SIG-M5 (cell line): ENCODE measurements around the gene CNNM2.
"Not testable (repeated sequence)": the region's sequence is repeated elsewhere in the genome, so short reads cannot be mapped to it uniquely, and the experiment has no call there.

ENCODE experiments used
- DNase-seq: peaks from one replicate; lab custom pipeline; 2025; lab: John Stamatoyannopoulos, UW

The CNNM2 gene

GRCh38 chr10:102926842-102927241 lies 8.7 kb downstream of the CNNM2 start:
- DNase-seq: no peak

DNA sequence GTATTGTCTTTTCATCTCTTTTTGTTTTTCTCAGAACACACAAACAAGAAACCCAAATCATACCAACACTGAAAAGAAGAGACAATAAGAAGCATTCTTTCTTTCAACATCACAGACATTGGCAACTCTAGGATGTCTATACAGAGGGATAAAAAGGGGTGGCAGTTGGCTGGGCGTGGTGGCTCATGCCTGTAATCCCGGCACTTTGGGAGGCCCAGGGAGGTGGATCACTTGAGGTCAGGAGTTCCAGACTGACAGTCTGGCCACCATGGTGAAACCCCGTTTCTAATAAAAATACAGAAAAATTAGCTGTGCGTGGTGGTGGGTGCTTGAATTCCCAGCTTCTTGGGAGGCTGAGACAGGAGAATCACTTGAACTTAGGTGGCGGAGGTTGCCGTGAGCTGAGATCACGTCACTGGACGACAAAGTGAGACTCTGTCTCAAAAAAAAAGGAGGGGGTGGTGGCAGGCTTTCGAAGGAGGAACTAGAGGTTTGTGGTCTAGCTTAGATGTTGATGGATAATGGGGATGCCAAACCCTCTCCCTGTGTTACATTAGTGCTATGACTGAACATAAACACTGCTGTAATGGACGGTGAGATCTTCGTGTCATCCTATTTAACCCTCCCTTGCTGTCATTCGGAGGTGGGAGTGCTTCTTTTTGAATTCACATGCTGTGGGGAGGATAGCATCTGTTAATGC lies 9.4 kb downstream of the CNNM2 start:
- DNase-seq: peak; percentile 6

DNA sequence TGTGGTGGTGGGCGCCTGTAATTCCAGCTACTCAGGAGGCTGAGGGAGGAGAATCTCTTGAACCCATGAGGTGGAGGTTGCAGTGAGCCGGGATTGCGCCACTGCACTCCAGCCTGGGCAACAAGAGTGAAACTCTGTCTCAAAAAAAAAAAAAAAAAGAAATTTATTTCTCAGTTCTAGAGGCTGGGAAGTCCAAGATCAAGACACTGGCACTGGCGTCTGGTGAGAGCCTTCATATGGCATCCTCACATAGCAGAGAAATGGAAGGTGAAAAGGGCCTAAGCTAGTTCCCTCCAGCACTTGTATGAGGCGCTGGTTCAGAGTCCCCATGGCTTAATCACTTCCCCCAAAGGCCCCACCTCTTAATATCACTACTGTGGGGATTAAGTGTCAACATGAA lies 10.3 kb downstream of the CNNM2 start:
- DNase-seq: not testable (repeated sequence)

GRCh38 chr10:102930720-102931119 lies 12.6 kb downstream of the CNNM2 start:
- no peak for DNase-seq

DNA sequence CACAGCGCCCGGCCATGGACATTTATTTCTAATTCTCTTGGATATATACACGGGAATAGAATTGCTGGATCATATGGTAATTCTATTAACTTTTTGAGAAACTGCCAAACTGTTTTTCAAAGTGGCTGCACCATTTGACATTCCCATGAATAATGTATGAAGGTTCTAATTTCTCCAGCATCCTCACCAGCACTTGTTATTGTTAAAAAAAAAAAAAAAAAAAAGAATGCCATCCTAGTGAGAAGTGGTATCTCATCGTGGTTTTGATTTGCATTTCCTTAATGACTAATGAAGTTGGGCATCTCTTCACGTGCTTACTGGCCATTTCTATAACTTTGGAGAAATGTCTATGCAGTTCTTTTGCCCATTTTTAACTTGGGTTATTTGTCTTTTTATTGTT lies 13.5 kb downstream of the CNNM2 start:
- no peak for DNase-seq

DNA sequence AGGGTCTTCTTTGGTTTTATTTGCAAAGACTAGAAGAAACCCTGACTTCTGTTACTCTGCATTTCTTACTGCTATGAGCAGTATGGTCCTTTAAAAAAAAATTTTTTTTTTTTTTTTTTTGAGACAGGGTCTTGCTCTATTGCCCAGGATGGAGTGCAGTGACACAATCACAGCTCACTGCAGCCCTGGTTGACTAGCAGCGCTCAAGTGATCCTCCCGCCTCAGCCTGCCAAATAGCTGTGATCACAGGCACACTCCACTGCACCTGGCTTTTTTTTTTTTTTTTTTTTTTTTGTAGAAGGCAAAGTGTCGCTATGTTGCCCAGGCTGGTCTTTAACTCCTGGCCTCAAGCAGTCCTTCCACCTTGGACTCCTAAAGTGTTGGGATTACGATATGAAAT lies 17.4 kb downstream of the CNNM2 start:
- no peak for DNase-seq

GRCh38 chr10:102935939-102936605 lies 18.0 kb downstream of the CNNM2 start:
- no peak for DNase-seq

DNA sequence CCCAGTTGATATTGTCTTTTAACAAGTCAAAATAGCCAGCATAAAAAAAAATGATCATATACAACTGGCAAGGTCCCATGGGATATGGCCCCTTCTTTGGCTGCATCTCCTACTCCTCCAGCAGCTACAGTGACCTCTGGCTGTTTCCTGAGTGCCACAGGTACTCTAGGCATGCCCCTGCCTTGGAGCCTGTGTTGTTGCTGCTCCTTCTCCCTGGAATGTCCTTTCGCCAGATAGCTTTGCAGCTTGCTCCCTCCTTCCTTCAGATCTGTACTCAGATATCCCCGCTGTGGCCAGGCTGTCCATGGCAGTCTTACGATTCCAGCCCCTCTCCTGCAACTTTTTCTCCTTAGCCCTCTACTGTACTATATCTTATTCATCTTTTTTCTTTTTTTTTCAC lies 23.3 kb downstream of the CNNM2 start:
- DNase-seq: no peak

DNA sequence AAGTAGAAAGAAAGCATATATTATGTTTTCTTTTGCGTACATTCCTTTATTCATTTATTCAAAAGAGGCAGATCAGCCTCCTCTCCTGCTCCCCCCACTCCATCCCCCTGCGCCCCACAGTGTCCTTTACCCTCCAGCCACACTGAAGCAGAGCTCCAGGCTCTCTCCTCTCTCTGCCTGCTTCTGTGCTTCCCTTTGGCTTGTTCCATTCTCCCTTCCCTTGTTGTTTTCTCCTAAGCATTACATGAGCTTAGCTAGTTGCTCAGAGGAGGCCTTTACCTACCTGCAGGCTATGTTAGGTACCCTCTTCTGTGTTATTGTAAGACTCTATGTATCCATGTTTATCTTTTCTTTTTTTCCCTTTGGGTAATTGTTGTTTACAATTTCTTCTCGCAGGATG lies 27.4 kb downstream of the CNNM2 start:
- DNase-seq: no peak

DNA sequence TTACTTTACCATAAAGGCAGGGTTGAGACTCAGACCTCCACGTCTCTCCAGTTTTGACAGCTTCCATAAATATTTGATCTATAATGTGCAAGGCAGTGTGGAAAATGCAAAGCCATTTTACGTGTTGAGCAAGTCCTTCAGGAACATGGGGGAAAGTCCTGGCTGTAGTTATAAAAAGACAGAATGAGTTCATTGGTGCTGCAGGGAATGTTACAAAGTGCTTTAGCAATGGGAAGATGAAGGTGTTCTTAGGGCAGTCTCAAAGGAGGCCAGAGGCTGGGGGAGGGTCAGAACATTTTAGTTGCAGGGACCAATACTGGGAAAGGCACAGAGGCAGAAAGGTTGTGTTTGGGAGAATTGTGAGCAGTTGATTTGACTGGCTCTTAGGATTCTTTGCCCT lies 27.9 kb downstream of the CNNM2 start:
- DNase-seq: no peak

GRCh38 chr10:102946992-102947391 lies 28.9 kb downstream of the CNNM2 start:
- no peak for DNase-seq

DNA sequence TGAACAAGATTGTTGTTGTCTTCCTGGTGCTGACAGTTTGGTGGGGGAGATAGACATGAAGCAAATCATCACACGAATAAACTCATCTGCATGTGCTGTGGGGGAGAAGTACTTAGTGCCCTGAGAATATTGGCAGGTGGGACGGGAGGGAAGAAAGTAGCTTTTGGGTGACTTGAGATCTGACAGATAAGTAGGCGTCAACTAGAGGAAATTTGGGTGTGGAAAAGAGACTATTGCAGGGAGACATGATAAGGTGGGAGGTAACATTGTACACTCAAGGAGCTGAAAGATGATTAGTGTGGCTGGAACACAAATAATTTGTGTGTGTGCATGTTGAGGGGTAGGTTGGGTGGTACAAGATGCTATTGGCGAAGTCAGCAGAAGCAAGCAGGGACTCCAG lies 30.1 kb downstream of the CNNM2 start:
- DNase-seq: no peak

GRCh38 chr10:102948786-102949185 lies 30.7 kb downstream of the CNNM2 start:
- no peak for DNase-seq

DNA sequence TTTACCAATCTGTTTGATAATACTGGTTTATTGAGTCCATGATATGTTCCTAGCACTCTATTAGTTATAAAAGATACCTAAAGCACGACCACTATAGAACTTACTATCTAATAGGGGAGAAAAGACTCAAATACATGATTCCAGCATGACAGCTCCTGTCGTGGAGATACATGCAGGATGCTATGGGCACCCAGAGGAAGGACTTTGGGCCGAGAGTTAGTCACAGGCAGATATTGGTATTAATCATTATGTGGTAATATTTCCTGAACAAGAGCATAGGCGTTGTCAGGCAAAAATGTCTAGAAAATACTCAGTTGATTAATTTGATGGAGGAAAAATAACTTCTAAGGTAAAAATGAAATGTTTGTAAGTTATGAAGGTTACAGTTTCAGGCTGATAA lies 31.8 kb downstream of the CNNM2 start:
- DNase-seq: no peak

DNA sequence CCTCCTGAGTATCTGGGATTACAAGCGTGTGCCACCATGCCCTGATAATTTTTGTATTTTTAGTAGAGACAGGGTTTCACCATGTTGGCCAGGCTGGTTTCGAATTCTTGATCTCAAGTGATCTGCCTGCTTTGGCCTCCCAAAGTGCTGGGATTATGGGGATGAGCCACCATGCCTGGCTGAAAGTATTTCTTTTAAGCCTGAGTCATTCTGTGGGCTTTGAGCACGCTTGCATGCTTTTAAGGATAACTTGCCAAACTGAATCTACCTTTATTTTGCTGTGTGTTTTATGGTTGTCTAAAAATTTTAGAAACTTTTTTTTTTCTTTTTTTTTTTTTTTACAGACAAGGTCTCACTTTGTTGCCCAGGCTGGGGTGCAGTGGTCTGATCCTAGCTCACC lies 33.2 kb downstream of the CNNM2 start:
- DNase-seq: no peak

DNA sequence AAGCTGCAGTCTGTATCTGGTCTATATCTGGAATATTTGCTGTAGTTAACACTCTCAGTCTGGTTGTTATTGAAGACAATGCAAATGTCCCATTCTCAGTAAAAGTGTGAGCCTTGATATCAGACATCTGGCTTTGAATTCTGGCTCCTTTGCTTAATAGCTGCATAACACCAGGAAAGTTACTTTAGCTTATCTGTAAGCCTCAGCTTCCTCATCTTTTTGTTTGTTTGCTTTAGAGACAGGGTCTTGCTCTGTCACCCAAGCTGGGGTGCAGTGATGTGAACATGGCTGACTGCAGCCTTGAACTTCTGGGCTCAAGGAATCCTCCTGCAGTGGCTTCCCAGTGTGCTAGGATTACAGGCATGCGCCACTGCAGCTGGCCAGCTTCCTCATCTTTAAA lies 41.3 kb downstream of the CNNM2 start:
- DNase-seq: no peak

GRCh38 chr10:102960157-102960556 lies 42.1 kb downstream of the CNNM2 start:
- DNase-seq: no peak

GRCh38 chr10:102962267-102962666 lies 44.2 kb downstream of the CNNM2 start:
- no peak for DNase-seq

DNA sequence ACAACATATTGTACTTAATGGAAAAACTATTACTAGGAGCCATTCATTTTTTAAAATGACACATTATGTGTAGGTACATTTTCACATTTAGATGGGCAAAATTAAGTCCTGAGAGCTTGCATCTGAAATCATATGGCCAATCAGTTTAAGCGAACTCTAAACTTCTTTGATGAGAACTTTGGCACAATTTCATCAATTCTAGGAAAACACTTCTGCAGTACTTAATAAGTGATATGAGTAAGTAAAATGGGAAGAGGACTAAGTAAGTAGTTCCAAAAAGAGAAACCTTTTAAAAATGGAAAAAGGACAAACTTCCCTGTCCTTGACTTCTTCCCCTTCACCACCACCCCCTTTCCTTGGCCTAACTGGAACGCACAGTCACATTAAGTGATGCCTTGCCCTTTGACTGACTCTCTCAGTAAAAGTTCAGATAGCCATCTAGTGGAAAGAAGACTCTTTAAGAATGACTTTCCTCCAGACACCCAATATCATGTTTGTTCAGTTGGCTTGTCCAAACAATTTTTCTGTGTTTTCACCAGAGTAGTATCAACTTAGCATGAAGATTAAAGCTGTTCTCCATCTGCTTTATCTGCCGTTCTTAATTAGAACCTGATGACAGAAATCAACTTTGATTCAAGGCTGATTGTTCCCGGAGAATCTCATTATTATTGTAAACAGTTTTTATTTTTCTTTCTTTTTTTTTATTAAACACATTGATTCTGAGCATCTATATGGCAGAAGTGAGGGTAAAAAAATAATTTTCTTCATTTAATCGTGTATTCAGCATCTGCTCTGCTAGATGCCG lies 45.1 kb downstream of the CNNM2 start:
- DNase-seq: no peak

- DNase-seq: no peak
Observed at GRCh38 chr10:102963756-102964025, 45.6 kb downstream of the CNNM2 start.

DNA sequence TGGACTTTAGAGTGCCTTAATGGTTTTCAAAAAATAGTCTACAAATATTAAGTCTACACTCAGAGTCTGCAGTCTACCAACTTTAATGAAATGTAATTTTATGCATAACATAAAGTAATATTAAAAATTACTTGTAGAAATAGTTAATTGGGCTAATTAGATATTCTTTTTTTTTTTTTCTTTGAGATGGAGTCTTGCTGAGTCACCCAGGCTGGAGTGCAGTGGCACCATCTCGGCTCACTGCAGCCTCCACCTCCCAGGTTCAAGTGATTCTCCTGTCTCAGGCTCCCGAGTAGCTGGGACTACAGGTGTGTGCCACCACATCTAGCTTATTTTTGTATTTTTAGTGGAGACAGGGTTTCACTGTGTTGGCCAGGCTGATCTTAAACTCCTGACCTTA lies 46.0 kb downstream of the CNNM2 start:
- DNase-seq: not testable (repeated sequence)

GRCh38 chr10:102964713-102965112 lies 46.6 kb downstream of the CNNM2 start:
- no peak for DNase-seq

DNA sequence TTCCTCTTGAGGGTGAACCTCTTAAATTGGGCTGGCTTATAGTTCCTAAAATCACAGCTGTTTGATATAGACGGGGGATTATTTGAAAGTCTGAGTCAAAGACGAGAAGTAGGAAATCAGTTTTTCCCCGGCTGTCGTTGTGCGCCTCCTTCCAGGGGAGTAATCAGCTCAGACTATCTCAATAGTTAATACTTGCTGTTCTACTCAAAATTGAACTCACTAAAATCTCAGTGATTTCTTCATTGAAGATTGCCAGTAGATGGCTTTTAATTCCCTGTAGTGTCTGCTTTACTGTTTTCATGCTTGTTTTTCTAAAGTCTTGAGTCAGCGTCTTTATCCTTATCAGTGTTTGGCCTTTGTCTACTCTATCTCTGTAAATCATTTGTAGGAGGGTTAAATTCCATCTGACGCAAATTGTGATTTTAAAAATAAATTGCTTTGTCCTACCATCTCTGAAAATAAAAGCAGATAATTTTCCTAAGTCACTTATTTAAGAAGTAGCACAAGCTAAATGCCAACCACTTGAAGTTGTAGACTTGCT lies 47.3 kb downstream of the CNNM2 start:
- no peak for DNase-seq
